Measurements from ENCODE around the gene CDR2L. TPM values are rescaled to one million over a fixed set of nuclear protein-coding genes. Genes with fewer than 3 reads are reported as not detected.

The CDR2L gene
- polyA plus RNA-seq, 1 experiment = 19.6 TPM

- TF ChIP-seq CTCF (IDR thresholded peaks at IDR 0.05; ENCODE audit: insufficient read depth, low read depth, low read length) = no peak
- no peak for DNase-seq (ENCODE audit: low read depth)
- CTCF ChIA-PET = no interaction called here
- Histone ChIP-seq H3K36me3 (ENCODE audit: control insufficient read depth, insufficient read depth, low read length) (no peaks in the 10 kb centered on the region), H3K4me3 (ENCODE audit: low read depth, low read length) (no peak overlapping the region), H3K27me3 (ENCODE audit: control insufficient read depth, insufficient read depth, low read length) (peaks cover 13% of the 10 kb centered on the region)
- POLR2A ChIA-PET = no interaction called here
Observed at GRCh38 chr17:74943808-74944522, 43.5 kb upstream of the CDR2L start.

DNA sequence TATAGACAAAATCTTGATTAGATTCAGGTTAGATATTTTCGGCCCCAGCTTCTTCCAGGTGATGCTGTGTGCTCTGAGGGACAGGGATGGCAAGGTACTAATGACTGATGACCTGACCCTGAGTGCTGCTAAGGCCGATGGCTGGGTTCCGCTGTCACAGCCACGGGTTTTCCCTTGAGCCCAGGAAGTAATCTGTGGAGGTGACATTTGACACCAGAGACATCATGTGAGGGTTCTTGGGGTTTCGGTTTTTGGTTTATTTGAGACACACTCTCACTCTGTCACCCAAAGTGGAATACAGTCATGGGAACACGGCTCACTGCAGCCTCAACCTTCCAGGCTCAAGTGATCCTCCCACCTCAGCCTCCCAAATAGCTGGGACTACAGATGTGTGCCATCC is 41.9 kb upstream of the CDR2L start:
- ChIA-PET CTCF (interaction anchor here (0.8 to 1.2 kb wide), 3 partner anchors 12 to 16 kb away, joined by 3 to 4 read pairs (median 3); no protein-coding TSS in a partner anchor), POLR2A (no interaction called here)
- Histone ChIP-seq H3K4me3 (ENCODE audit: low read depth, low read length) (no peak overlapping the region), H3K36me3 (ENCODE audit: control insufficient read depth, insufficient read depth, low read length) (no peaks in the 10 kb centered on the region), H3K27me3 (ENCODE audit: control insufficient read depth, insufficient read depth, low read length) (peaks cover 13% of the 10 kb centered on the region)
- no peak for DNase-seq (ENCODE audit: low read depth)
- no peak for TF ChIP-seq CTCF (IDR thresholded peaks at IDR 0.05; ENCODE audit: insufficient read depth, low read depth, low read length)

DNA sequence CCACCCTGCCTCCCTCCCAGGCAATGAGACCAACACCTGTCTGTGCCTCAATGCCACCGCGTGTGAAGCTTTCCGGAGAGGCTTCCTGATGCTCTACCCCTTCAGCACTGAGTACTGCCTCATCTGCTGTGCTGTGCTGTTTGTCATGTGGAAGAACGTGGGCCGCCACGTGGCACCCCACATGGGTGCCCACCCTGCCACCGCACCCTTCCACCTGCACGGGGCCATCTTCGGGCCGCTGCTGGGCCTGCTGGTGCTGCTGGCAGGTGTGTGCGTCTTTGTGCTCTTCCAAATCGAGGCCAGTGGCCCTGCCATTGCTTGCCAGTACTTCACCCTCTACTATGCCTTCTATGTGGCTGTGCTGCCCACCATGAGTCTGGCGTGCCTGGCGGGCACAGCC is 40.8 kb upstream of the CDR2L start:
- CTCF ChIA-PET = interaction anchor here (3.7 kb wide), 1 partner anchor 11 kb away, joined by 24 read pairs; no protein-coding TSS in a partner anchor
- Histone ChIP-seq H3K36me3 (ENCODE audit: control insufficient read depth, insufficient read depth, low read length) (no peaks in the 10 kb centered on the region), H3K4me3 (ENCODE audit: low read depth, low read length) (no peak overlapping the region), H3K27me3 (ENCODE audit: control insufficient read depth, insufficient read depth, low read length) (peaks cover 16% of the 10 kb centered on the region)
- POLR2A ChIA-PET = no interaction called here
- no peak for DNase-seq (ENCODE audit: low read depth)
- no peak for TF ChIP-seq CTCF (IDR thresholded peaks at IDR 0.05; ENCODE audit: insufficient read depth, low read depth, low read length)

DNA sequence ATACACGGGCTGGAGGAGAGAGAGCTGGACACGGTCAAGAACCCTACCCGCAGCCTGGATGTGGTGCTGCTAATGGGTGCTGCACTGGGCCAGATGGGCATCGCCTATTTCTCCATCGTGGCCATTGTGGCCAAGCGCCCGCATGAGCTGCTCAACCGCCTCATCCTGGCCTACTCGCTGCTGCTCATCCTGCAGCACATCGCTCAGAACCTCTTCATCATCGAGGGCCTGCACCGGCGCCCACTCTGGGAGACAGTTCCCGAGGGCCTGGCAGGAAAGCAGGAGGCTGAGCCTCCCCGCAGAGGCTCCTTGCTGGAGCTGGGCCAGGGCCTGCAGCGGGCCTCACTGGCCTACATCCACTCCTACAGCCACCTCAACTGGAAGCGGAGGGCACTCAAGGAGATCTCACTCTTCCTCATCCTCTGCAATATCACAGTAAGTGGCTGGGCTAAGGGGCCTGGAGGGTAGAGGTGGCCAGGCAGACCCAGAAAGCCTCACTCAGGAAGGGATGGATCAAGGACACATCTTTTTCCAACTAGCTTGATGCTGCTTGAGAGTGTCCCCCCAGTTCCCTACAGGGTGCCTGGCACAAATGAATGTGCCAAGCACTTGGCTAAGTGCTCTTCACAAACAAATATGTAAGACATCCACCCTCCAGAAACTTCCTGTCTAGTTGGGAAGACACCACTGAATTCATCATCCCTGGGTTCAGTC is 40.2 kb upstream of the CDR2L start:
- H3K27me3 ChIP-seq (ENCODE audit: control insufficient read depth, insufficient read depth, low read length) = peaks cover 16% of the 10 kb centered on the region
- POLR2A ChIA-PET = no interaction called here
- DNase-seq (ENCODE audit: low read depth) = no peak
- CTCF ChIA-PET = interaction anchor here (3.7 kb wide), 1 partner anchor 11 kb away, joined by 24 read pairs; no protein-coding TSS in a partner anchor
- H3K36me3 ChIP-seq (ENCODE audit: control insufficient read depth, insufficient read depth, low read length) = no peaks in the 10 kb centered on the region
- no peak overlapping the region for H3K4me3 ChIP-seq (ENCODE audit: low read depth, low read length)
- TF ChIP-seq CTCF (IDR thresholded peaks at IDR 0.05; ENCODE audit: insufficient read depth, low read depth, low read length) = no peak

DNA sequence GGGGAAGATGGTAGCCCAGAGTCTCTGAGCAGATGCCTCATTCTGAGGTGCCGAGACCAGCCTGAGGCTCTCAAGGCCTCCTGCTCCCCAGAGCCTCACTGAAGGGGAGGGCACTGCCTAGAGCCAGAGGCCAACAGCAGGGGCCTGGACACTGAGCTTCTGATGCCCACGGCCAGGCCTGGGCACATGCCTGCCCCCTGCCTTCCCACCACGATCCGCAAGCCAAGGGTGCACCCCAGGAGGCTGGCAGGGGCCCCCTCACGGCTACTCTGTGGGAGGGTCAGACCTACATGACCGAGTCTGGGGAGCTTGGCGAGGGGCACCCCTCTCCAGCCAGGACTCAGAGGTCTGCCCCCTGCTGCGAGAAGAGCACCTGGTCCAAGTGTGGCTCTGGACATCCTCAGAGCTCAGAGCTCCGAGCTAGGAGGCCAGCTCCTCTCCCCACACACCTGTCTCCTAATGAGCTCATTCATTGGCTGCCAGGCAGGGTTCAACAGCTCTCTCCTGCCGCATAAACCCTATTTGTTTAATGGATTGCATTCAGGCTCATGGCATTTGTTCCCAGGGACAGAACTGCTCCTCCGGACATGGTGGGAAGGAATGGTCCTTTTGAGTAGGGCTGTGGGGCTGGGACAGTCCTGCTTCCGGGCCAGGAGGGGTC is 37.8 kb upstream of the CDR2L start:
- Histone ChIP-seq H3K4me3 (ENCODE audit: low read depth, low read length) (no peak overlapping the region), H3K36me3 (ENCODE audit: control insufficient read depth, insufficient read depth, low read length) (no peaks in the 10 kb centered on the region), H3K27me3 (ENCODE audit: control insufficient read depth, insufficient read depth, low read length) (peaks cover 10% of the 10 kb centered on the region)
- ChIA-PET CTCF (interaction anchor here (1.4 to 3.7 kb wide), 3 partner anchors 8 to 12 kb away, joined by 5 to 24 read pairs (median 9); no protein-coding TSS in a partner anchor), POLR2A (no interaction called here)
- DNase-seq (ENCODE audit: low read depth) = no peak
- TF ChIP-seq CTCF (IDR thresholded peaks at IDR 0.05; ENCODE audit: insufficient read depth, low read depth, low read length) = no peak

Measured in BJ (cell line).